Endothelial cell of umbilical vein (primary cell): Measurements from ENCODE around the gene NBEA. TPM values are rescaled to one million over a fixed set of nuclear protein-coding genes. Genes with fewer than 3 reads are reported as not detected.

Experiments used
- BruUV-seq: library from RNA; stranded (reverse); fragments of 400-500 nt; replicated peaks from 2 replicates; lab custom pipeline; 2021; lab: Mats Ljungman, UMichigan
- CTCF ChIA-PET: fragments of 300-600, 350-600 bp; sonication (Branson Sonifier 250); formaldehyde crosslinking; loops from one replicate; lab custom pipeline; 2021; ENCODE audit warnings: antibody characterized with exemption, inconsistent platforms; lab: Charles Lee
- POLR2A ChIA-PET: fragments of 300-600, 350-600 bp; sonication (Branson Sonifier 250); formaldehyde crosslinking; loops from one replicate; lab custom pipeline; 2021; ENCODE audit warnings: antibody characterized with exemption, inconsistent platforms; lab: Charles Lee
- DNase-seq: peaks from one replicate; pipeline ENCODE4 v3.0.0-alpha.2; 2011; ENCODE audit warnings: low read depth, low spot score
- FAIRE-seq: peaks from 2 replicates; lab custom pipeline; 2011; peaks lifted over from hg19 to GRCh38; lab: Jason Lieb, UNC
- H2AFZ ChIP-seq: 2 replicates; pipeline ENCODE4 v1.6.0; 2012; ENCODE audit warnings: low read depth, low read length, control low read depth, inconsistent platforms
- H3K27ac ChIP-seq: 2 replicates; pipeline ENCODE4 v1.5.1; 2011; ENCODE audit warnings: low read depth, mild to moderate bottlenecking, control low read depth, low read length, moderate library complexity; ENCODE audit not compliant: insufficient read depth
- H3K27me3 ChIP-seq, 2 experiments: 2 replicates each; pipeline versions ENCODE4 v1.6.0 to v1.6.1; 2011; ENCODE audit warnings: low read length in 2 of 2, mixed read lengths in 1 of 2; ENCODE audit not compliant: control insufficient read depth in 2 of 2, insufficient read depth in 2 of 2
- H3K36me3 ChIP-seq, 2 experiments: 2 replicates in 1 of 2; 3 replicates in 1 of 2; pipeline ENCODE4 v1.5.1; 2011; ENCODE audit warnings: low read length in 2 of 2, mild to moderate bottlenecking in 1 of 2, moderate library complexity in 1 of 2; ENCODE audit not compliant: control insufficient read depth in 2 of 2, insufficient read depth in 2 of 2; ENCODE audit errors: extremely low read depth in 1 of 2
- H3K4me1 ChIP-seq: 3 replicates; pipeline ENCODE4 v1.5.1; 2011; ENCODE audit warnings: mild to moderate bottlenecking, low read length; ENCODE audit not compliant: control insufficient read depth, insufficient read depth; ENCODE audit errors: extremely low read depth
- H3K4me2 ChIP-seq: 2 replicates; pipeline ENCODE4 v1.6.1; 2011; ENCODE audit warnings: low read length, control low read depth, mixed read lengths; ENCODE audit not compliant: insufficient read depth
- H3K4me3 ChIP-seq, 3 experiments: fragments of 200-600 bp in 1 of 3; sonication (generic), shearing (Covaris generic) in 1 of 3; replicated peaks in 1 of 3; 2 replicates each; pipeline ENCODE4 v1.5.1; 2011 to 2016; ENCODE audit warnings: control low read depth in 3 of 3, low read length in 3 of 3, mild to moderate bottlenecking in 2 of 3, inconsistent platforms in 1 of 3, low read depth in 1 of 3, moderate library complexity in 1 of 3; ENCODE audit not compliant: insufficient read depth in 1 of 3
- H3K79me2 ChIP-seq: 2 replicates; pipeline ENCODE4 v1.6.0; 2012; ENCODE audit warnings: low read length, inconsistent platforms; ENCODE audit not compliant: control insufficient read depth, insufficient read depth
- H3K9ac ChIP-seq: replicated peaks from 2 replicates; pipeline ENCODE3; 2011; ENCODE audit warnings: low read length, control low read depth; ENCODE audit not compliant: insufficient read depth; ENCODE audit errors: extremely low read depth
- H3K9me1 ChIP-seq: replicated peaks from 3 replicates; pipeline ENCODE4 v1.6.0; 2011; ENCODE audit warnings: mild to moderate bottlenecking, low read length; ENCODE audit not compliant: control insufficient read depth, insufficient read depth; ENCODE audit errors: extremely low read depth
- H3K9me3 ChIP-seq: replicated peaks from 2 replicates; pipeline ENCODE4 v1.5.1; 2012; ENCODE audit warnings: low read length, inconsistent platforms; ENCODE audit not compliant: control insufficient read depth, insufficient read depth
- H4K20me1 ChIP-seq: replicated peaks from 2 replicates; pipeline ENCODE3; 2011; ENCODE audit warnings: mild to moderate bottlenecking, low read length; ENCODE audit not compliant: control insufficient read depth, insufficient read depth; ENCODE audit errors: extremely low read depth
- EZH2 ChIP-seq: IDR thresholded peaks from 2 replicates; pipeline ENCODE4 v1.6.1; 2012; ENCODE audit warnings: borderline replicate concordance, low read depth, mild to moderate bottlenecking, moderate library complexity, low read length, inconsistent platforms; ENCODE audit not compliant: severe bottlenecking
- FOS ChIP-seq: IDR thresholded peaks from 2 replicates; pipeline ENCODE4 v1.6.1; 2011; ENCODE audit warnings: mild to moderate bottlenecking, low read length, moderate library complexity, borderline replicate concordance; ENCODE audit not compliant: insufficient read depth
- GATA2 ChIP-seq: IDR thresholded peaks from 2 replicates; pipeline ENCODE4 v1.7.0; 2011; ENCODE audit warnings: low read depth, mild to moderate bottlenecking, moderate library complexity, mixed read lengths, low read length; ENCODE audit not compliant: insufficient read length, insufficient read depth
- JUN ChIP-seq: IDR thresholded peaks from 2 replicates; pipeline ENCODE4 v1.6.1; 2011; ENCODE audit warnings: borderline replicate concordance, low read depth; ENCODE audit not compliant: insufficient read length, insufficient read depth
- MYC ChIP-seq: IDR thresholded peaks from one replicate; pipeline ENCODE4 v1.6.1; 2011; ENCODE audit warnings: mild to moderate bottlenecking, low read depth, low read length
- POLR2A ChIP-seq: IDR thresholded peaks from 2 replicates; pipeline ENCODE4 v1.6.1; 2012; ENCODE audit warnings: low read depth, mild to moderate bottlenecking, control low read depth, low read length
- POLR2AphosphoS5 ChIP-seq: IDR thresholded peaks from 2 replicates; pipeline ENCODE4 v1.6.1; 2012; ENCODE audit warnings: low read depth, mild to moderate bottlenecking, control low read depth, low read length, moderate library complexity; ENCODE audit not compliant: insufficient read depth
- dilution Hi-C: fragments of 300-500 bp; cut with MboI; formaldehyde crosslinking; loops from one replicate; pipeline ENCODE4 v1.15.0; 2019; ENCODE audit warnings: low sequenced_read_pairs; ENCODE audit not compliant: extremely low pct_ligation_motif_present
- intact Hi-C: fragments of 100-400 bp; cut with micrococcal nuclease; formaldehyde crosslinking; loops from one replicate; pipeline ENCODE4 v1.10.0; 2022
- polyA plus RNA-seq, 4 experiments: library from polyadenylated mRNA; depleted of rRNA in 3 of 4; stranded (reverse) in 3 of 4; unstranded in 1 of 4; fragments of >200 nt; gene quantifications; 2 replicates each; pipeline versions ENCODE4 v1.2.1 to v1.2.3, GENCODE V29; 2011 to 2012; ENCODE audit warnings: missing spikeins in 1 of 4
- total RNA-seq: library from RNA; stranded (reverse); gene quantifications from 2 replicates; pipeline ENCODE4 v1.2.3, GENCODE V29; 2021
- TF ChIP-seq, protein P1 (sequence below), 2 donors: IDR thresholded peaks; 1 replicate in 1 of 2; 2 replicates in 1 of 2; pipeline ENCODE4 v1.5.1; 2011; ENCODE audit warnings: low read length in 2 of 2, mild to moderate bottlenecking in 2 of 2, moderate library complexity in 2 of 2, control low read depth in 1 of 2, inconsistent platforms in 1 of 2, low read depth in 1 of 2; ENCODE audit not compliant: insufficient read depth in 1 of 2; ENCODE audit errors: extremely low read depth in 1 of 2
- TF ChIP-seq, protein P2 (sequence below): IDR thresholded peaks from 2 replicates; pipeline ENCODE4 v1.6.1; 2011; ENCODE audit not compliant: insufficient read depth, insufficient read length

NBEA gene
- total and polyA plus RNA-seq, 2 donors (not counting 3 experiments of a cell fraction or from before 2014, with no cell fraction given) = 3.0 to 4.8 TPM

DNA sequence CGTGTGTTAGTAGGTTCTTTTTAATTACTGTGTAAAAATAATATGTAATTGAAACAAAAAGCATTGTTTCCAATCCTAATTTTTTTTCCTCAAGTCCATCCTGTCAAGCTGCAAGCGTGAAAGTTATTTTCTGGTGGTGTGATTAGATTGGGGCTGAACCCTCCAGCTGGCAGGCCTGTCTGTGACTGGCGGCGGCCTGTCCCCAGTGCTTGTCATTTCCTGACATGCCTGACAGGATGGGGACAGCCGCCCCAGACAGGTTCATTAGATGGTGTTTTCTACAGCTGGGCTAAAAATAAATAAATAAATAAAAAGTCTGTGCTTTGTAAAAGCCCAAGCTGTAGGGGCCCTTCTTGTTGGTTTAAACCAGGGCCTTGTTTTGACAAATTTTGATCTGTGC, 588.1 kb downstream of the NBEA start:
- Histone ChIP-seq H3K79me2 (no peaks in the 10 kb centered on the region), H3K9ac (no peak overlapping the region), H3K27ac (no peak overlapping the region), H2AFZ (no peak overlapping the region), H3K9me1 (no peaks in the 10 kb centered on the region), H3K36me3 (no peaks in the 10 kb centered on the region), H3K27me3 (no peaks in the 10 kb centered on the region), H3K4me3 (no peak overlapping the region), H3K9me3 (no peaks in the 10 kb centered on the region), H4K20me1 (no peaks in the 10 kb centered on the region), H3K4me2 (no peak overlapping the region), H3K4me1 (no peaks in the 10 kb centered on the region)
- CTCF ChIA-PET = no interaction called here
- no peak for FAIRE-seq
- BruUV-seq = no TSS peak
- DNase-seq = no peak
- no peak for TF ChIP-seq JUN
- TF ChIP-seq FOS = no peak
- TF ChIP-seq EZH2 = no peak
- no peak for TF ChIP-seq POLR2A
- TF ChIP-seq POLR2AphosphoS5 = no peak
- TF ChIP-seq, protein P1, sequence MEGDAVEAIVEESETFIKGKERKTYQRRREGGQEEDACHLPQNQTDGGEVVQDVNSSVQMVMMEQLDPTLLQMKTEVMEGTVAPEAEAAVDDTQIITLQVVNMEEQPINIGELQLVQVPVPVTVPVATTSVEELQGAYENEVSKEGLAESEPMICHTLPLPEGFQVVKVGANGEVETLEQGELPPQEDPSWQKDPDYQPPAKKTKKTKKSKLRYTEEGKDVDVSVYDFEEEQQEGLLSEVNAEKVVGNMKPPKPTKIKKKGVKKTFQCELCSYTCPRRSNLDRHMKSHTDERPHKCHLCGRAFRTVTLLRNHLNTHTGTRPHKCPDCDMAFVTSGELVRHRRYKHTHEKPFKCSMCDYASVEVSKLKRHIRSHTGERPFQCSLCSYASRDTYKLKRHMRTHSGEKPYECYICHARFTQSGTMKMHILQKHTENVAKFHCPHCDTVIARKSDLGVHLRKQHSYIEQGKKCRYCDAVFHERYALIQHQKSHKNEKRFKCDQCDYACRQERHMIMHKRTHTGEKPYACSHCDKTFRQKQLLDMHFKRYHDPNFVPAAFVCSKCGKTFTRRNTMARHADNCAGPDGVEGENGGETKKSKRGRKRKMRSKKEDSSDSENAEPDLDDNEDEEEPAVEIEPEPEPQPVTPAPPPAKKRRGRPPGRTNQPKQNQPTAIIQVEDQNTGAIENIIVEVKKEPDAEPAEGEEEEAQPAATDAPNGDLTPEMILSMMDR (IDR thresholded peaks at IDR 0.05; ENCODE audit: extremely low read depth in 1 of 2, insufficient read depth in 1 of 2, low read depth in 1 of 2, low read length in 2 of 2) = no peak
- TF ChIP-seq, protein P2, sequence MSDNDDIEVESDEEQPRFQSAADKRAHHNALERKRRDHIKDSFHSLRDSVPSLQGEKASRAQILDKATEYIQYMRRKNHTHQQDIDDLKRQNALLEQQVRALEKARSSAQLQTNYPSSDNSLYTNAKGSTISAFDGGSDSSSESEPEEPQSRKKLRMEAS = no peak
- no peak for TF ChIP-seq MYC
- TF ChIP-seq GATA2 = no peak
- dilution Hi-C loops = no loop called here
- POLR2A ChIA-PET = no interaction called here
- intact Hi-C loops = no loop called here
